Neural progenitor cell (in vitro differentiated cells): ENCODE data around the gene AFMID. TPM values are rescaled to one million over a fixed set of nuclear protein-coding genes. Genes with fewer than 3 reads are reported as not detected.

Experiments used
- DNase-seq: peaks from one replicate; pipeline ENCODE4 v3.0.0-alpha.2; 2016; ENCODE audit warnings: low spot score
- H2AFZ ChIP-seq: fragments of 200-600 bp; sonication (generic); replicated peaks from 2 replicates; pipeline ENCODE4 v1.6.1; 2016; ENCODE audit warnings: antibody characterized with exemption
- H3F3A ChIP-seq: fragments of 200-600 bp; sonication (generic); 2 replicates; pipeline ENCODE4 v1.6.1; 2016; ENCODE audit warnings: antibody characterized with exemption, low read depth
- H3K27ac ChIP-seq: fragments of 200-600 bp; sonication (generic); 2 replicates; pipeline ENCODE4 v1.5.1; 2016; ENCODE audit warnings: mild to moderate bottlenecking
- H3K27me3 ChIP-seq: fragments of 200-600 bp; sonication (generic); 2 replicates; pipeline ENCODE4 v1.6.1; 2016; ENCODE audit warnings: mild to moderate bottlenecking, moderate library complexity
- H3K36me3 ChIP-seq: fragments of 200-600 bp; sonication (generic); 2 replicates; pipeline ENCODE4 v1.5.1; 2016
- H3K4me1 ChIP-seq: fragments of 200-600 bp; sonication (generic); 2 replicates; pipeline ENCODE4 v1.6.1; 2016; ENCODE audit warnings: mixed run types
- H3K4me2 ChIP-seq: fragments of 200-600 bp; sonication (generic); 2 replicates; pipeline ENCODE4 v1.6.1; 2016
- H3K4me3 ChIP-seq: fragments of 200-600 bp; sonication (generic); 2 replicates; pipeline ENCODE4 v1.5.1; 2016
- H3K79me2 ChIP-seq: fragments of 200-600 bp; sonication (generic); 2 replicates; pipeline ENCODE4 v1.6.1; 2016; ENCODE audit warnings: low read depth
- H3K9ac ChIP-seq: fragments of 200-600 bp; sonication (generic); 2 replicates; pipeline ENCODE4 v1.6.1; 2016
- H3K9me3 ChIP-seq: fragments of 200-600 bp; sonication (generic); 2 replicates; pipeline ENCODE4 v1.5.1; 2016; ENCODE audit warnings: low read depth
- H4K20me1 ChIP-seq: fragments of 200-600 bp; sonication (generic); 2 replicates; pipeline ENCODE4 v1.6.1; 2016; ENCODE audit warnings: low read depth
- H3K27ac Mint-ChIP-seq: 3 replicates; pipeline ENCODE4 v1.8.0; 2021; ENCODE audit warnings: mixed read lengths
- H3K27me3 Mint-ChIP-seq: 2 replicates; pipeline ENCODE4 v1.8.0; 2022; ENCODE audit warnings: low read depth, mild to moderate bottlenecking, inconsistent platforms, moderate library complexity, mixed read lengths; ENCODE audit not compliant: insufficient read depth
- H3K36me3 Mint-ChIP-seq: 3 replicates; pipeline ENCODE4 v1.8.0; 2021; ENCODE audit warnings: mixed read lengths
- H3K4me1 Mint-ChIP-seq: 3 replicates; pipeline ENCODE4 v1.8.0; 2021; ENCODE audit warnings: mixed read lengths
- H3K4me3 Mint-ChIP-seq: 3 replicates; pipeline ENCODE4 v1.8.0; 2021; ENCODE audit warnings: mild to moderate bottlenecking, moderate library complexity, mixed read lengths
- H3K9me3 Mint-ChIP-seq: 3 replicates; pipeline ENCODE4 v1.8.0; 2020; ENCODE audit warnings: mixed read lengths
- EZH2 ChIP-seq: fragments of 200-600 bp; sonication (generic); IDR thresholded peaks from 2 replicates; pipeline ENCODE4 v1.6.1; 2017; ENCODE audit warnings: antibody characterized with exemption, mild to moderate bottlenecking, moderate library complexity
- EZH2phosphoT487 ChIP-seq: fragments of 200-600 bp; sonication (generic); IDR thresholded peaks from 2 replicates; pipeline ENCODE4 v1.6.1; 2017; ENCODE audit warnings: antibody characterized with exemption
- total RNA-seq: library from RNA; depleted of rRNA; stranded (reverse); fragments of >200 nt; gene quantifications from 2 replicates; pipeline ENCODE4 v1.2.3, GENCODE V29; 2015; ENCODE audit warnings: low replicate concordance
- TF ChIP-seq, protein P1 (sequence below): fragments of 200-600 bp; sonication (generic); IDR thresholded peaks from 2 replicates; pipeline ENCODE4 v1.5.1; 2017; ENCODE audit warnings: antibody characterized with exemption, mild to moderate bottlenecking

The AFMID gene
- total RNA-seq, 1 donor from 2014 or later: 76.8 TPM

DNA sequence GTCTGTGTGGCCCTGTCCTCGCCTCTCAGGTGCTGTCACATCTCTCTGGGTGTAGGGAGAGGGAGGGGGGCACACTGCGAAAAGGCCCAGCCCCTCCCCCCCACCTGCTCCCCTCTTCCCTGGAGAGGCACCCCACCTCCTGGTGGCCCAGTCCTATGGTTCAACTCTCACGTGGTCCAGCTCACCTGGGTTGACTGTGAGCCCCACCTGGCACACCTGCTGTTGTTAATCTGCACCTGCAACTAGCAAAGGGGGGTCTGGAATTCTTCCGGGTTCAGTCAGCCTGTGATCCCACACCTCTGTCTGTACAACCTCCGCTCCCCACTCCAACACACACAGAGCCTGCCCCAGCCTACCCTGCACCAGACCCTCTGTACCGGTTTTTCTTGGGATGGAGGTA is 20.7 kb upstream of the AFMID start:
- H3K4me3 Mint-ChIP-seq: no peak overlapping the region
- TF ChIP-seq, protein P1, sequence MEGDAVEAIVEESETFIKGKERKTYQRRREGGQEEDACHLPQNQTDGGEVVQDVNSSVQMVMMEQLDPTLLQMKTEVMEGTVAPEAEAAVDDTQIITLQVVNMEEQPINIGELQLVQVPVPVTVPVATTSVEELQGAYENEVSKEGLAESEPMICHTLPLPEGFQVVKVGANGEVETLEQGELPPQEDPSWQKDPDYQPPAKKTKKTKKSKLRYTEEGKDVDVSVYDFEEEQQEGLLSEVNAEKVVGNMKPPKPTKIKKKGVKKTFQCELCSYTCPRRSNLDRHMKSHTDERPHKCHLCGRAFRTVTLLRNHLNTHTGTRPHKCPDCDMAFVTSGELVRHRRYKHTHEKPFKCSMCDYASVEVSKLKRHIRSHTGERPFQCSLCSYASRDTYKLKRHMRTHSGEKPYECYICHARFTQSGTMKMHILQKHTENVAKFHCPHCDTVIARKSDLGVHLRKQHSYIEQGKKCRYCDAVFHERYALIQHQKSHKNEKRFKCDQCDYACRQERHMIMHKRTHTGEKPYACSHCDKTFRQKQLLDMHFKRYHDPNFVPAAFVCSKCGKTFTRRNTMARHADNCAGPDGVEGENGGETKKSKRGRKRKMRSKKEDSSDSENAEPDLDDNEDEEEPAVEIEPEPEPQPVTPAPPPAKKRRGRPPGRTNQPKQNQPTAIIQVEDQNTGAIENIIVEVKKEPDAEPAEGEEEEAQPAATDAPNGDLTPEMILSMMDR: no peak
- TF ChIP-seq EZH2phosphoT487 (no peak), EZH2 (no peak)
- H3F3A ChIP-seq: peaks cover 12% of the 10 kb centered on the region
- no peak overlapping the region for H3K4me3 ChIP-seq
- H3K9ac ChIP-seq: no peak overlapping the region
- no peaks in the 10 kb centered on the region for H3K9me3 Mint-ChIP-seq
- H3K36me3 Mint-ChIP-seq: no peaks in the 10 kb centered on the region
- DNase-seq: no peak
- H3K79me2 ChIP-seq: no peaks in the 10 kb centered on the region
- H3K27me3 ChIP-seq: no peaks in the 10 kb centered on the region
- peaks cover 16% of the 10 kb centered on the region for H4K20me1 ChIP-seq
- no peaks in the 10 kb centered on the region for H3K36me3 ChIP-seq
- H2AFZ ChIP-seq: no peak overlapping the region
- no peak overlapping the region for H3K27ac ChIP-seq
- no peaks in the 10 kb centered on the region for H3K9me3 ChIP-seq
- H3K4me1 Mint-ChIP-seq: no peaks in the 10 kb centered on the region
- no peak overlapping the region for H3K27ac Mint-ChIP-seq
- H3K27me3 Mint-ChIP-seq: peaks cover 3% of the 10 kb centered on the region
- H3K4me1 ChIP-seq: peaks cover 9% of the 10 kb centered on the region
- H3K4me2 ChIP-seq: no peak overlapping the region

DNA sequence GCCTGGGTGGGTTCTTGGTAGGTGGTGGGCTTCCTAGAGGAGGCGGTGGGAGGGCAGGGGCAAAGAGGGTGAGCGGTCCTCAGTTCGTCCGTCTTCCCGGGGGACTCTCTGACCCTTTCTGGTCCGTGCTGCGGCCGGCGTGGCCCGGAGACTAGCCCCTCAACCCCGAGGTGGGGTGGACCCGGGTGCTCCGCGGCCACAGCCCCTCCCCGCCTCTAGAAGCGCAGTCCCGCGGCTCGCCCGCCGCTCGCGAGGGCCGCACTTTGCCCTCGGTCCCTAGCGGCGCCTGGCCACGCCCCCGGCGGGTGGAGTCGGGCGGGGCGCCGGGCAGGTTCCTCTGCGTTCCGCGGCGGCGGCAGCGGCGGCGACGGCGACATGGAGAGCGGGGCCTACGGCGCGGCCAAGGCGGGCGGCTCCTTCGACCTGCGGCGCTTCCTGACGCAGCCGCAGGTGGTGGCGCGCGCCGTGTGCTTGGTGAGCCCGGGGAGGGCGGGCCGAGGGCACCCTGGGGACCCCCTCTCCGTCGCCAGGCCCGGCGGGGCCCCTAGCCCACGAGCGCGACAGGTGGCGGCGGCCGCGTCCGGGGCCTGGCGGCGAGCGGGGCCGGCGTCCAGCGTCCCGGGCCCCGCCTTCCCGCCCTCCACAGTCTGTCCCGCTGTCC is 18.8 kb upstream of the AFMID start, which contains the start of gene SYNGR2:
SYNGR2 (plus strand) TSS at position 340 of the 661 bp plus-strand sequence; CDS start at position 376, 36 bp downstream.
- H3F3A ChIP-seq: peaks cover 32% of the 10 kb centered on the region
- peaks cover 27% of the 10 kb centered on the region for H4K20me1 ChIP-seq
- H3K4me3 Mint-ChIP-seq: peak within 1 kb of the TSS; percentile 82
- peak within 1 kb of the TSS; percentile 86 for H3K4me3 ChIP-seq
- H3K4me1 ChIP-seq: peaks cover 9% of the 10 kb centered on the region
- H2AFZ ChIP-seq: peak within 1 kb of the TSS; percentile 50
- no peaks in the 10 kb centered on the region for H3K36me3 ChIP-seq
- peak; percentile 96 for DNase-seq
- no peak within 1 kb of the TSS for H3K9ac ChIP-seq
- peaks cover under 1% of the 10 kb centered on the region for H3K36me3 Mint-ChIP-seq
- peaks cover 14% of the 10 kb centered on the region for H3K4me1 Mint-ChIP-seq
- no peak within 1 kb of the TSS for H3K27ac ChIP-seq
- TF ChIP-seq, protein P1: no peak
- TF ChIP-seq EZH2phosphoT487 (no peak), EZH2 (no peak)
- H3K27me3 Mint-ChIP-seq: peaks cover 4% of the 10 kb centered on the region
- no peaks in the 10 kb centered on the region for H3K27me3 ChIP-seq
- H3K9me3 Mint-ChIP-seq: no peaks in the 10 kb centered on the region
- H3K79me2 ChIP-seq: no peaks in the 10 kb centered on the region
- H3K27ac Mint-ChIP-seq: no peak within 1 kb of the TSS
- H3K4me2 ChIP-seq: peak within 1 kb of the TSS; percentile 100
- no peaks in the 10 kb centered on the region for H3K9me3 ChIP-seq

DNA sequence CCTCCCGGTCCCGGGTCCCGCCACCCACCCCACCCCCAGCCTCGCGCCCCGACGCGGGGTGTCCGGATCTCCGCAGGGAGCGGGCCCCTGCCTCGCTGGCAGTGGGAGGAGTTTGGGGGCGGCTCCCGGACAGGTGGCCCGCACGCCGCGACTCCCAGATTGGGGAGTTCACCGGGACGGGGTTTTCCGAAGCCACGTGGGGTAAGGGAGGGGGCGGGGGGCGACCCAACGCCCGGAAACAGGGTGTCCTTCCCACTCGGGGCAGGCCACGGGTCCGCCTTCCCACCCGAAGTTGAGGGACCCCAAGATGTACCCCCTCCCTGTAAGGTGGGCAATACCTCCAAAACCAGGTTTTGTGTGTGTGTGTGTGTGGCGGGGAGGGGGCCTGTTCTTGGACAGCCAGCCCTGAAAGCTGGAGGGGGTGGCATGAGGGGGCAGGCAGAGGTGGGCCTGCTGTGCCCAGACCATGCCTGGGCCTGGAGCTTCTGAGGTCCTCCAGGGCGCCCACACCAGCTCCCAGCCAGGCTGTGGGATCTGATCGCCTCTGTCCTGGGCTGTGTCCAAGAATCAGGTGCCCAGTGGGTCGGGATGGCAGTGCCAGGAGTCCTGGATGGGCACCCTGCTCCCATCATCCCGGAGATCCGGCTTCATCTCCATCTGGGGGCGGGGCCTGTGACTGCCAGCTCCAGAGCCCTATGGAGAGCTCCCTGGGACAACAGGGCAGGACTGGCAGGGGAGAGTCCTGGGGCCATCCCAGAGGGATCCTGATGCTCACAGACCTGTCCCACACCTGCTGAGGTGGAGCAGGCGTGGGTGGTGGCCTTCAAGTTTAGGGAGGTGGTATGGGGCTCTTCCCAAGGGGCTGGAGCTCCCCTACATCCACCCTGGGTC is 18.0 kb upstream of the AFMID start:
- Histone ChIP-seq H3K27me3 (no peaks in the 10 kb centered on the region), H2AFZ (peak overlapping the region; percentile 50), H3K9ac (no peak overlapping the region), H3K36me3 (no peaks in the 10 kb centered on the region), H3K27ac (no peak overlapping the region), H3K79me2 (no peaks in the 10 kb centered on the region), H4K20me1 (peaks cover 27% of the 10 kb centered on the region), H3K4me2 (peak overlapping the region; percentile 100), H3K4me1 (peaks cover 9% of the 10 kb centered on the region), H3K4me3 (peak overlapping the region; percentile 86), H3F3A (peaks cover 35% of the 10 kb centered on the region), H3K9me3 (no peaks in the 10 kb centered on the region)
- no peak for TF ChIP-seq EZH2phosphoT487
- TF ChIP-seq EZH2: no peak
- TF ChIP-seq, protein P1: no peak
- Mint-ChIP-seq H3K9me3 (no peaks in the 10 kb centered on the region), H3K27me3 (peaks cover 9% of the 10 kb centered on the region), H3K36me3 (peaks cover 8% of the 10 kb centered on the region), H3K4me1 (peaks cover 14% of the 10 kb centered on the region), H3K27ac (no peak overlapping the region), H3K4me3 (peak overlapping the region; percentile 76)
- peak; percentile 60 for DNase-seq
